ENCODE data around the gene VSTM5. TPM values are rescaled to one million over a fixed set of nuclear protein-coding genes. Genes with fewer than 3 reads are reported as not detected.

Gene VSTM5
- total and polyA plus RNA-seq, 2 donors (not counting 3 experiments of a cell fraction or from before 2014, with no cell fraction given), result 0.03 TPM; not detected in 1

- H2AFZ ChIP-seq (ENCODE audit: low read depth, low read length), result no peak overlapping the region
- no peak for FAIRE-seq
- POLR2A ChIA-PET, result no interaction called here
- no peak overlapping the region for H3K4me2 ChIP-seq (ENCODE audit: insufficient read depth, low read length)
- peaks cover 6% of the 10 kb centered on the region for H4K20me1 ChIP-seq (replicated peaks; ENCODE audit: control insufficient read depth, extremely low read depth, insufficient read depth, low read length)
- peaks cover 5% of the 10 kb centered on the region for H3K79me2 ChIP-seq (ENCODE audit: control insufficient read depth, insufficient read depth, low read length)
- no peak overlapping the region for H3K9ac ChIP-seq (replicated peaks; ENCODE audit: extremely low read depth, insufficient read depth, low read length)
- BruUV-seq (replicated peaks), result no TSS peak
- H3K4me3 ChIP-seq (replicated peaks in 1 of 3; ENCODE audit: insufficient read depth in 1 of 3, low read depth in 1 of 3, low read length in 3 of 3), result no peak overlapping the region
- intact Hi-C loops (cut with micrococcal nuclease) (no loop called here), dilution Hi-C loops (cut with MboI; ENCODE audit: extremely low pct_ligation_motif_present, low sequenced_read_pairs) (no loop called here)
- no peaks in the 10 kb centered on the region for H3K4me1 ChIP-seq (ENCODE audit: control insufficient read depth, extremely low read depth, insufficient read depth, low read length)
- peaks cover 19 to 24% of the 10 kb centered on the region in 2 experiments for H3K36me3 ChIP-seq (ENCODE audit: control insufficient read depth in 2 of 2, extremely low read depth in 1 of 2, insufficient read depth in 2 of 2, low read length in 2 of 2)
- TF ChIP-seq MAX (IDR thresholded peaks at IDR 0.05; ENCODE audit: insufficient read depth, insufficient read length) (no peak), EZH2 (IDR thresholded peaks at IDR 0.05; ENCODE audit: borderline replicate concordance, low read depth, low read length, severe bottlenecking) (no peak), FOS (IDR thresholded peaks at IDR 0.05; ENCODE audit: borderline replicate concordance, insufficient read depth, low read length) (no peak), POLR2A (IDR thresholded peaks at IDR 0.05; ENCODE audit: low read depth, low read length) (no peak), CTCF (IDR thresholded peaks at IDR 0.05; ENCODE audit: extremely low read depth in 1 of 2, insufficient read depth in 1 of 2, low read depth in 1 of 2, low read length in 2 of 2) (no peak), MYC (IDR thresholded peaks at IDR 0.05; ENCODE audit: low read depth, low read length) (no peak), GATA2 (IDR thresholded peaks at IDR 0.05; ENCODE audit: insufficient read depth, insufficient read length, low read depth, low read length) (no peak), JUN (IDR thresholded peaks at IDR 0.05; ENCODE audit: borderline replicate concordance, insufficient read depth, insufficient read length, low read depth) (no peak), POLR2AphosphoS5 (IDR thresholded peaks at IDR 0.05; ENCODE audit: insufficient read depth, low read depth, low read length) (no peak)
- H3K27ac ChIP-seq (ENCODE audit: insufficient read depth, low read depth, low read length), result no peak overlapping the region
- H3K27me3 ChIP-seq (ENCODE audit: control insufficient read depth in 2 of 2, insufficient read depth in 2 of 2, low read length in 2 of 2), result no peaks in the 10 kb centered on the region
- no peak for DNase-seq (ENCODE audit: low read depth, low spot score)
- CTCF ChIA-PET, result interaction anchor here (0.6 kb wide), 1 partner anchor 17 kb away, joined by 3 read pairs; no protein-coding TSS in a partner anchor
- no peaks in the 10 kb centered on the region for H3K9me1 ChIP-seq (replicated peaks; ENCODE audit: control insufficient read depth, extremely low read depth, insufficient read depth, low read length)
- no peaks in the 10 kb centered on the region for H3K9me3 ChIP-seq (replicated peaks; ENCODE audit: control insufficient read depth, insufficient read depth, low read length)
These were observed 45.5 kb downstream of the VSTM5 start for GRCh38 chr11:93804879-93805278.

All from endothelial cell of umbilical vein (primary cell).